Measurements from ENCODE around the gene DDX24.

DNA sequence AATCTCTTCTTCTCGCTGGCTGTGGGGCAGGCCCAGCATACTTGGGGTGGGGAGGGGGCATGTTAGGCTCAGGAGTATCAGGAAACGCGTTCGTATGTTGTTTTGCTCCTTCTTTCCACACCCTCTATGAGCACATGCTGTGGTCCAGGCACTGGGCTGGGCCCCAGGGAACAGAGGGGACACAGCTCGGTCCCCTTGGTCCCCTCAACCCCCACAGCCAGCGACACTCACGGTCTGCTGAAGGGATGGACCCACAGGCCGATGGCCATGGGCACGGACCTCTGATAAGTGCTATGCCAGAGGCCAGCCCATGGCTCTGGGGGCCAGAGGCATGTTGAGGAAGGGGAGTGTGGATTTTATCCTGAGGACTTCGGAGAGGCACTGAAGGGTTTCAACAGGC, 35.7 kb upstream of the DDX24 start:
- TF ChIP-seq EZH2phosphoT487 (IDR thresholded peaks at IDR 0.05; ENCODE audit: insufficient read depth, low read depth) (no peak), EZH2 (IDR thresholded peaks at IDR 0.05; ENCODE audit: insufficient read depth, poor library complexity, severe bottlenecking) (no peak)
